ENCODE measurements around the gene TMEM17.

DNA sequence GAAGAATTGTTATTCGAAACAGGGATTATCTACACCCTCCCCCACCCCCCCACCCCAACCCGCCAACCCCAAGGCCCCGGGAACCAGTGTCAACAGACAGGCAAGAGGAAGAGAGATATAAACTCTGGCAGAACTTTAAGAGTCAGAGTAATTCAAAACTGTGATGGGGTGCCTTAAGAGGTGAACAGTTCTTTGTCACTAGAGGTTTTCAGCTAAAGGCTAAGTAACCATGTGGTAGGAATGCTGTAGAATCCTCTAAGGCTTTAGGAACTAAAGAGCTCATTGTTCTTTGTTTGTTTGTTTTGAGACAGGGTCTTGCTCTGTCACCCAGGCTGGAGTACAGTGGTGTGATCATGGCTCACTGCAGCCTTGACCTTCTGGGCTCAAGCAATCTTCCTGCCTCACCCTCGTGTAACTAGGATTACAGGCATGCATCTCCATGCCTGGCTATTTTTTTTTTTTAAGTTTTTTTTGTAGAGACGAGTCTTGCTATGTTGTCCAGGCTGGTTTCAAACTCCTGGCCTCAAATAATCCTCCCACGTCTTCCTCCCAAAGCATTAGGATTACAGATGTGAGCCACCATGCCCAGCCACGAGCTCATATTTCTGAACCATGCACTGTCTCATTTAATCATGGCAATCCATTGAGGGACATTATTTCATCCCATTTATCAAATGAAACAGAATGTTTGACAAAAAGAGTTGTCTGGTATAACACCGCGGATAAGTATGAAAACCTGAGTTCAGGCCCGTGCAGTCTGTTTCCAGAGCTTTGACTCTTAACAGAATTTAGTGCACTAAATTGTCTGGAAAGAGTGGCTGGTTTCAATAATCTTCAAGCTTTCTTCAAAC is 20.8 kb upstream of the TMEM17 start:
- no peak for TF ChIP-seq EZH2 (IDR thresholded peaks at IDR 0.05; ENCODE audit: low read length, missing control alignments)
- TF ChIP-seq, protein P1, sequence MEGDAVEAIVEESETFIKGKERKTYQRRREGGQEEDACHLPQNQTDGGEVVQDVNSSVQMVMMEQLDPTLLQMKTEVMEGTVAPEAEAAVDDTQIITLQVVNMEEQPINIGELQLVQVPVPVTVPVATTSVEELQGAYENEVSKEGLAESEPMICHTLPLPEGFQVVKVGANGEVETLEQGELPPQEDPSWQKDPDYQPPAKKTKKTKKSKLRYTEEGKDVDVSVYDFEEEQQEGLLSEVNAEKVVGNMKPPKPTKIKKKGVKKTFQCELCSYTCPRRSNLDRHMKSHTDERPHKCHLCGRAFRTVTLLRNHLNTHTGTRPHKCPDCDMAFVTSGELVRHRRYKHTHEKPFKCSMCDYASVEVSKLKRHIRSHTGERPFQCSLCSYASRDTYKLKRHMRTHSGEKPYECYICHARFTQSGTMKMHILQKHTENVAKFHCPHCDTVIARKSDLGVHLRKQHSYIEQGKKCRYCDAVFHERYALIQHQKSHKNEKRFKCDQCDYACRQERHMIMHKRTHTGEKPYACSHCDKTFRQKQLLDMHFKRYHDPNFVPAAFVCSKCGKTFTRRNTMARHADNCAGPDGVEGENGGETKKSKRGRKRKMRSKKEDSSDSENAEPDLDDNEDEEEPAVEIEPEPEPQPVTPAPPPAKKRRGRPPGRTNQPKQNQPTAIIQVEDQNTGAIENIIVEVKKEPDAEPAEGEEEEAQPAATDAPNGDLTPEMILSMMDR (conservative IDR thresholded peaks at IDR 0.05 in 1 of 2, IDR thresholded peaks at IDR 0.05 in 1 of 2; ENCODE audit: low read depth in 1 of 2, low read length in 2 of 2), result no peak

Measured in fibroblast of lung (primary cell).